ENCODE measurements around the gene PLCB4.
"Not testable (repeated sequence)": the region's sequence is repeated elsewhere in the genome, so short reads cannot be mapped to it uniquely, and the experiment has no call there.

PLCB4 gene

GRCh38 chr20:9353180-9353915, 284.5 kb downstream of the PLCB4 start:
- no peak for DNase-seq (ENCODE audit: low read depth in 2 of 2, low spot score in 1 of 2)

- no peak for DNase-seq (ENCODE audit: low read depth in 2 of 2, low spot score in 1 of 2)
Observed at GRCh38 chr20:9353916-9354276, 285.0 kb downstream of the PLCB4 start.

DNA sequence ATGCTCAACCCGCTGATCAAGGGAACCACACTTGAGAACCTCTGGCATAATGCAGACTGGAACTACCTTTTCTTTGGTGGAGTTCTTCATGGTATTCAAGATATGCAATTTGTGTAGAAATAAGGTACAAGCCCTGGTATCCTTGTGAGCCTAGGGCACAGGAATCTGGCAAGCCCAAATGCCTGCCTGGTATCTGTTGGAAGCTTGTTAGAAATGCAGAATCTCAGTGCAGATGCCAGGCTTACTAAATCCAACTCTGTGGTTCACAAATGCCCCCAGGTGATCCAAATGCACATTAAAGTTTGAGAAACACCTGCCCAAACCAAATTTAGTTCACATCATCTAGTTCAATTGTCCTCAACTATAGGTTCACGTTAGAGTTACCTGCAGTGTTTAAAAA, 285.7 kb downstream of the PLCB4 start:
- no peak for DNase-seq (ENCODE audit: low read depth in 2 of 2, low spot score in 1 of 2)

DNA sequence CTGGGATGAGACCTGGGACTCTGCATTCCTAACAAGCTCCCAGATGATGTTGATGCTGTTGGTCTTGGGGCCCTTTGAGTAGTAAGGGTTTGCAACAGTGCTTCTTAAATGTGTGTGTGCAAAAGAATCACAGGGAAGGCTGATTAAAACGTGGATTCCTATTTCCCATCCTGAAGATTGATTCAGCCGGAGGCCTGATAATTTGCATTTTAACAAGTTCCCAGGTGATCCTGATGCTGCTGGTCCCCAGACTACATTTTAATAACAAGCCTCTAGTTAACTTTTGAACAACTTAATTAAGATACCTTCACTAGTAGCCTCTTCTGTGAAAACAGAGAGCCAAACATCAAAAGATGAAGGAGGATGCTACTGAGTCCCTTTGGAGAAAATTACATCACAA, 289.1 kb downstream of the PLCB4 start:
- DNase-seq (ENCODE audit: low read depth in 2 of 2, low spot score in 1 of 2), result no peak

GRCh38 chr20:9359561-9360308, 290.8 kb downstream of the PLCB4 start:
- no peak for DNase-seq (ENCODE audit: low read depth in 2 of 2, low spot score in 1 of 2)

DNA sequence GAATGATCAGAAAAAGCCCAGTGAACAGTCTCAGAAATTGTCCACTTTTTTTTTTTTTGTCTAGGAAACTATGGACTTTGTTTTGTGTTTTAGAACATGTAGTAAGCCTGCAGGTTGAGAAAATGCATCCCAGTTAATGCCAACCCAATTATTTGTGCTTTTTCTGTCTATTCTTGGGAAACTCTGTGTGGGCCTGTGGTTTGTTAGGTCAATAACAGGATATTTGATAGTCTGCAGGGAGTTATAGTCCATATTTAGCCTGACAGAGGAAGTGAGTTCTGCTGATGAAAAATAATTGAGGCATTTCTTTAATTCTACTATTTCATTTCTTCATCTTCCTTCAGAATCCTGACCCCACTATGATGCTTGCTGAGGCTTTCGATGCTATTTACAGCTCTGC, 291.5 kb downstream of the PLCB4 start:
- DNase-seq (ENCODE audit: low read depth in 2 of 2, low spot score in 1 of 2), result no peak

DNA sequence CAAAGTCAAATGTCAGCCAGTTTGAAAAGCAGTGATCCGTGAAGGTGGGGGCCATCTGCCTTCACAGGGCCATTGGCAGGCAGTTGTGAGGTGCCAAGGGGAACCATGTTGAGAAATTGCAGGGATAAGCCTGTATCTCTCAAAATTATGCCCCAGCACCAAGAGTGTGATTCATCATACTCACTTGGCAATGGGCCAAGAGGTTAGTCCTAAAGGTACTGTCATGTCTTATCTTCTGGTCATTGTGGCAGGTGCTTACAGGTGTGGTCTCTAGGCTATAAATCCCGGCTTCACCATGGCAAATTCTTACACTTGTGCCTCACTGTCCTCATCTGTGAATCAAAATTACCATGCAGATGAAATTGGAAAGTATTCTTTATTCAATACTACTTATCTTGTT, 294.8 kb downstream of the PLCB4 start:
- DNase-seq (ENCODE audit: low read depth in 2 of 2, low spot score in 1 of 2), result no peak

- DNase-seq (ENCODE audit: low read depth in 2 of 2, low spot score in 1 of 2), result no peak
Observed at GRCh38 chr20:9367328-9367727, 298.4 kb downstream of the PLCB4 start.

GRCh38 chr20:9367746-9368145, 298.9 kb downstream of the PLCB4 start:
- no peak for DNase-seq (ENCODE audit: low read depth in 2 of 2, low spot score in 1 of 2)

DNA sequence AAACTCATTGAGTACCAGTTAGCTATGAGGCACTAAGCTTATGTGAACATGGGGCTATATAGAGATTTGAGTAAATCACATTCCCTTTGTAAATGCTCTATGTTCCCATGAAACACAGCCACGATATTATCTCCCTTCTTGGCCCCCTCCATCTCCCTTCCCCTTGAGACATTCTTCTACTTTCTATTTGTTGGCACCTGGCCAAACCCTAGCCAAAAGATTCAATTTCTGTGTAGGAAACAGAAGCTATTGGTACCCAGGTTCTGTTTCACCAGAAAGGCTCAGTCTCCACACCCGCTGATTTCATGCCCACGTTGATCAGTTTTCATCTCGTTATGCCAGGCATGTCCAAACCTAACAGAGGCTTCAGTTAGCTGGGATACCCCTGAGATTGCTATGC, 300.0 kb downstream of the PLCB4 start:
- DNase-seq (ENCODE audit: low read depth in 2 of 2, low spot score in 1 of 2), result no peak

GRCh38 chr20:9369557-9369956, 300.7 kb downstream of the PLCB4 start:
- no peak for DNase-seq (ENCODE audit: low read depth in 2 of 2, low spot score in 1 of 2)

GRCh38 chr20:9374072-9374471, 305.2 kb downstream of the PLCB4 start:
- no peak for DNase-seq (ENCODE audit: low read depth in 2 of 2, low spot score in 1 of 2)

DNA sequence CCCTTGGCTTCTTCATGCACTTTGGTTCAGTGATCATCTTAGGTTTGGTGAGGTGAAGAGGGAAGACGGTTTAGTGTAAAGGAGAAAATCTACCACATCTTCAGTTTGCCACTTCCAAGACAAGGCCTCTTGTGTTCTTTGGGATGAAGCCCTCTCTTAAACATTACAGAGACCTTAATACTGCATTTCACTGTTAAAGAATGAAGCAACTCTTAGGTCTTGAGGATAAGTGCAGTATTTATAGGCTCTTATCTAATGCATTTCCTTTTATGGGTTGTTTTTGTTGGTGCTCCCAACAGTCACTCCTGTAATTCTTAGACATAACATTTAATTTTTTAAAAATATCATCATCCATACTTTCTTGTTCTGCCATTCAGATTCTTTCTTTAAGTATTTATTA, 305.6 kb downstream of the PLCB4 start:
- no peak for DNase-seq (ENCODE audit: low read depth in 2 of 2, low spot score in 1 of 2)

GRCh38 chr20:9375221-9375681, 306.4 kb downstream of the PLCB4 start:
- DNase-seq (ENCODE audit: low read depth in 2 of 2, low spot score in 1 of 2), result no peak

DNA sequence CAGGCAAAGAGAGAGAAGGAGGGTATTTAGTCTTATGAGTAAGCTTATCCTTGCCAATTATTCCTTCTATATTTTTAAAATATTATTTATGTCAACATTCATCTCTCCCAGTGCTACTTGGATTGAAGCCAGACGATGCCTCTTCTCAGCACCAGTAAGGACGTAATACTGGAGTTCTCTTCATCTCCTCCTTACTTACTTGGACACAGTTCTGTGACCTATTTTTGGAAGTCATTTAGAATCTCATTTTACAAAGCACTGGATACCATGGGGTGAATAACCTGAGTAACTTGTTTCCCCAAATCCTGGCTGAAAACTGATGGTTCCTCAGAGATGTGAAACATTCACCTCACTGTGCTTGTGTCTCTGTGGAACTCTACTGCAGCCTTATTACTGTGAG, 308.1 kb downstream of the PLCB4 start:
- DNase-seq (ENCODE audit: low read depth in 2 of 2, low spot score in 1 of 2), result no peak

- not testable (repeated sequence) for DNase-seq (ENCODE audit: low read depth in 2 of 2, low spot score in 1 of 2)
Observed at GRCh38 chr20:9385345-9386310, 316.7 kb downstream of the PLCB4 start.

DNA sequence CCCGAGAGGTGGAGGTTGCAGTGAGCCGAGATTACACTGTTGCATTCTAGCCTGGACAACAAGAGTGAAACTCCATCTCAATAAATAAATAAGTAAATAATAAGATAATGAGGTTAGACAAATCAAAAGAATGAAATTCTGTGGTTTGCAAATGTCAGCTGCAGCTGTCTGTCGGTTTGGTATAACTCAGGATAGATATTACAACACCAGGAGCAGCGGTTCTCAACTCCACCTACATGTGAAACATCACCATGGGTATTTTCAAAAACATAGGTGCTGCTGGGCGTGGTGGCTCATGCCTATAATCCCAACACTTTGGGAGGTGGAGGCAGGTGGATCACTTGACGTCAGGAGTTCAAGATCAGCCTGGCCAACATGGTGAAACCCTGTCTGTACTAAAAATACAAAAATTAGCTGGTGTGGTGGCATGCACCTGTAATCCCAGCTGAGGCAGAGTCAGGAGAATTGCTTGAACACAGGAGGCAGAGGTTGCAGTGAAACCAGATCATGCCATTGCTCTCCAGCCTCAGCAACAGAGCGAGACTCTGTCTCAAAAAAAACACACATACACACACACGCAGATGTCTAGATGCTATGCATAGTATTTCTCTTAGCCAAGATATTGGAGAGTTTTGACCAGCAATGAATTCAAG, 319.4 kb downstream of the PLCB4 start:
- DNase-seq (ENCODE audit: low read depth in 2 of 2, low spot score in 1 of 2), result no peak

- DNase-seq (ENCODE audit: low read depth in 2 of 2, low spot score in 1 of 2), result no peak
Observed at GRCh38 chr20:9388813-9389161, 319.9 kb downstream of the PLCB4 start.

DNA sequence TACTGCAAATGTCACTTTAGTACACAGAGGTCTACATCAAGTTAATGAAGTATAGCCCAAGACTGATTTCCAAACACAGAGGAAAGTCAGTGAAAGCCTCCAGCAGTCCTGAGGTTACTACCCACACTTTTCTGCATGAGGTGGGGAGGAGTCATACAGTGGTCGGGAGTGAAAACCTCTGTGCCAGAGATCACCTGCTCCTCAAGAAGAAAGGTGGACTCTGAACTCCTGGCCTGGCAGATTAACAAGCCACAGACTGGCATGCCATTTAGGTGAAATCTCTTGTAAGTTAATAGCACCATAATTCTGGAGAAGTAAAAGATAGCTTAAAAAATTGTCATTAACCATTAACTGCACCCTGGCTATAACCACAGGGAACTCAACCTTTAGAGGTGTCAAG, 320.5 kb downstream of the PLCB4 start:
- no peak for DNase-seq (ENCODE audit: low read depth in 2 of 2, low spot score in 1 of 2)

- DNase-seq (ENCODE audit: low read depth in 2 of 2, low spot score in 1 of 2), result no peak
Observed at GRCh38 chr20:9390441-9390840, 321.6 kb downstream of the PLCB4 start.

All from stimulated activated CD8-positive, alpha-beta memory T cell treated with anti-CD3 and anti-CD28 coated beads, Interleukin-4, amount 100 ng/mL, for 1 hour (primary cell).